ENCODE measurements around the gene TTC39C.

- TF ChIP-seq CTCF (IDR thresholded peaks at IDR 0.05): no peak
- TF ChIP-seq ZFX (IDR thresholded peaks at IDR 0.05; ENCODE audit: borderline replicate concordance): no peak
These were observed 97.4 kb downstream of the TTC39C start for GRCh38 chr18:24111936-24112335.

All from 22Rv1 (cell line).